ENCODE data around the gene TPD52L1. TPM values are rescaled to one million over a fixed set of nuclear protein-coding genes. Genes with fewer than 3 reads are reported as not detected.
"Not testable (repeated sequence)": the region's sequence is repeated elsewhere in the genome, so short reads cannot be mapped to it uniquely, and the experiment has no call there.

The TPD52L1 gene
- 3.4 and 4.5 TPM in 2 replicates for total RNA-seq (2014; rRNA removed; shearing (Covaris generic))

GRCh38 chr6:125153391-125154117 lies at the start of gene TPD52L1:
TSS of gene TPD52L1 (plus strand) at chr6:125153773. CDS start at chr6:125153952, 179 bp downstream.
- DNase-seq (ENCODE audit: low spot score) = peak; percentile 44

GRCh38 chr6:125104425-125104824 lies 49.1 kb upstream of the TPD52L1 start:
- DNase-seq (ENCODE audit: low spot score) = peak; percentile 30

- DNase-seq (ENCODE audit: low spot score) = no peak
Measured at GRCh38 chr6:125107048-125107447, 46.5 kb upstream of the TPD52L1 start.

GRCh38 chr6:125107896-125108295 lies 45.7 kb upstream of the TPD52L1 start:
- no peak for DNase-seq (ENCODE audit: low spot score)

GRCh38 chr6:125110056-125110455 lies 43.5 kb upstream of the TPD52L1 start:
- no peak for DNase-seq (ENCODE audit: low spot score)

- DNase-seq (ENCODE audit: low spot score) = no peak
Measured at GRCh38 chr6:125111219-125111983, 42.2 kb upstream of the TPD52L1 start.

GRCh38 chr6:125112934-125113333 lies 40.6 kb upstream of the TPD52L1 start:
- no peak for DNase-seq (ENCODE audit: low spot score)

GRCh38 chr6:125114248-125114858 lies 39.2 kb upstream of the TPD52L1 start:
- peak; percentile 14 for DNase-seq (ENCODE audit: low spot score)

GRCh38 chr6:125116170-125116569 lies 37.4 kb upstream of the TPD52L1 start:
- DNase-seq (ENCODE audit: low spot score) = no peak

GRCh38 chr6:125116710-125117109 lies 36.9 kb upstream of the TPD52L1 start:
- DNase-seq (ENCODE audit: low spot score) = no peak

GRCh38 chr6:125117818-125118217 lies 35.8 kb upstream of the TPD52L1 start:
- DNase-seq (ENCODE audit: low spot score) = no peak

- no peak for DNase-seq (ENCODE audit: low spot score)
Measured at GRCh38 chr6:125120054-125120590, 33.5 kb upstream of the TPD52L1 start.

GRCh38 chr6:125121894-125122293 lies 31.7 kb upstream of the TPD52L1 start:
- no peak for DNase-seq (ENCODE audit: low spot score)

- DNase-seq (ENCODE audit: low spot score) = no peak
Measured at GRCh38 chr6:125123051-125123450, 30.5 kb upstream of the TPD52L1 start.

GRCh38 chr6:125123468-125124048 lies 30.0 kb upstream of the TPD52L1 start:
- DNase-seq (ENCODE audit: low spot score) = no peak

GRCh38 chr6:125124049-125124669 lies 29.4 kb upstream of the TPD52L1 start:
- peak; percentile 70 for DNase-seq (ENCODE audit: low spot score)

- not testable (repeated sequence) for DNase-seq (ENCODE audit: low spot score)
Measured at GRCh38 chr6:125125856-125126255, 27.7 kb upstream of the TPD52L1 start.

- DNase-seq (ENCODE audit: low spot score) = no peak
Measured at GRCh38 chr6:125129354-125129753, 24.2 kb upstream of the TPD52L1 start.

- no peak for DNase-seq (ENCODE audit: low spot score)
Measured at GRCh38 chr6:125132058-125132457, 21.5 kb upstream of the TPD52L1 start.

GRCh38 chr6:125136378-125136777 lies 17.2 kb upstream of the TPD52L1 start:
- DNase-seq (ENCODE audit: low spot score) = no peak

- DNase-seq (ENCODE audit: low spot score) = no peak
Measured at GRCh38 chr6:125138083-125138482, 15.5 kb upstream of the TPD52L1 start.
